Umbilical cord (tissue), 2 donors: ENCODE results near the gene LYSMD3. TPM values are rescaled to one million over a fixed set of nuclear protein-coding genes. Genes with fewer than 3 reads are reported as not detected.

ENCODE experiments used
- DNase-seq: peaks from one replicate; pipeline ENCODE4 v3.0.0-alpha.2; 2015; ENCODE audit warnings: low spot score
- total RNA-seq: library from RNA; depleted of rRNA; stranded (reverse); fragments of >200 nt; gene quantifications from one replicate; pipeline ENCODE4 v1.2.3, GENCODE V29; 2014; ENCODE audit warnings: low replicate concordance; ENCODE audit not compliant: insufficient read depth

The LYSMD3 gene
- total RNA-seq, 1 donor from 2014 or later = 25.5 TPM

- no peak for DNase-seq
Measured at GRCh38 chr5:90548069-90548593, 18.7 kb upstream of the LYSMD3 start.

GRCh38 chr5:90547072-90547536 lies 17.7 kb upstream of the LYSMD3 start:
- no peak for DNase-seq

GRCh38 chr5:90546216-90546837 lies 16.9 kb upstream of the LYSMD3 start:
- no peak for DNase-seq

- no peak for DNase-seq
Measured at GRCh38 chr5:90545511-90545910, 16.1 kb upstream of the LYSMD3 start.

GRCh38 chr5:90542827-90543519 lies 13.6 kb upstream of the LYSMD3 start:
- no peak for DNase-seq

GRCh38 chr5:90534922-90535321 lies 5.5 kb upstream of the LYSMD3 start:
- DNase-seq = no peak

GRCh38 chr5:90533794-90534193 lies 4.4 kb upstream of the LYSMD3 start:
- DNase-seq = no peak

- no peak for DNase-seq
Measured at GRCh38 chr5:90530736-90531487, 1.5 kb upstream of the LYSMD3 start.

GRCh38 chr5:90529939-90530677 lies 724 bp upstream of the LYSMD3 start:
- peak; percentile 86 for DNase-seq

GRCh38 chr5:90528601-90529193 lies 687 bp downstream of the LYSMD3 start:
- peak; percentile 56 for DNase-seq

- no peak for DNase-seq
Measured at GRCh38 chr5:90519081-90519480, 10.3 kb downstream of the LYSMD3 start.

- no peak for DNase-seq
Measured at GRCh38 chr5:90518661-90519060, 10.7 kb downstream of the LYSMD3 start.

- DNase-seq = no peak
Measured at GRCh38 chr5:90514520-90514919, 14.9 kb downstream of the LYSMD3 start.

GRCh38 chr5:90510438-90510837 lies 18.9 kb downstream of the LYSMD3 start:
- no peak for DNase-seq

GRCh38 chr5:90506221-90506620 lies 23.2 kb downstream of the LYSMD3 start:
- no peak for DNase-seq

- DNase-seq = no peak
Measured at GRCh38 chr5:90504743-90505142, 24.6 kb downstream of the LYSMD3 start.

GRCh38 chr5:90503596-90503995 lies 25.8 kb downstream of the LYSMD3 start:
- no peak for DNase-seq

- DNase-seq = no peak
Measured at GRCh38 chr5:90495146-90495545, 34.2 kb downstream of the LYSMD3 start.

- no peak for DNase-seq
Measured at GRCh38 chr5:90494043-90494442, 35.3 kb downstream of the LYSMD3 start.

- DNase-seq = no peak
Measured at GRCh38 chr5:90488791-90489190, 40.6 kb downstream of the LYSMD3 start.

GRCh38 chr5:90484540-90484939 lies 44.8 kb downstream of the LYSMD3 start:
- DNase-seq = no peak
